GM18502 (cell line): Measurements from ENCODE around the gene RHBG.

ENCODE experiments used
- ATAC-seq: cut with Tn5 transposase; IDR thresholded peaks from one replicate; pipeline ENCODE4 v1.9.1; 2021; ENCODE audit warnings: mild to moderate bottlenecking; ENCODE audit not compliant: unreplicated experiment, poor library complexity

The RHBG gene

GRCh38 chr1:156422602-156423091 is 53.6 kb downstream of the RHBG start:
- ATAC-seq: no peak

GRCh38 chr1:156423422-156424352 is 54.7 kb downstream of the RHBG start:
- no peak for ATAC-seq

GRCh38 chr1:156424806-156425432 is 55.9 kb downstream of the RHBG start:
- no peak for ATAC-seq

- no peak for ATAC-seq
Observed at GRCh38 chr1:156425943-156426342, 56.9 kb downstream of the RHBG start.

- ATAC-seq: no peak
Observed at GRCh38 chr1:156427957-156428356, 58.9 kb downstream of the RHBG start.

GRCh38 chr1:156428746-156429288 is 59.8 kb downstream of the RHBG start:
- ATAC-seq: no peak

GRCh38 chr1:156429313-156430060 is 60.5 kb downstream of the RHBG start:
- ATAC-seq: no peak

GRCh38 chr1:156430303-156430702 is 61.3 kb downstream of the RHBG start:
- ATAC-seq: no peak

- no peak for ATAC-seq
Observed at GRCh38 chr1:156430866-156431265, 61.9 kb downstream of the RHBG start.

GRCh38 chr1:156431366-156431765 is 62.4 kb downstream of the RHBG start:
- ATAC-seq: no peak

- ATAC-seq: no peak
Observed at GRCh38 chr1:156431769-156432668, 63.0 kb downstream of the RHBG start.

- ATAC-seq: no peak
Observed at GRCh38 chr1:156432669-156433018, 63.6 kb downstream of the RHBG start.

- ATAC-seq: no peak
Observed at GRCh38 chr1:156433032-156433431, 64.0 kb downstream of the RHBG start.

- peak; percentile 47 for ATAC-seq
Observed at GRCh38 chr1:156433602-156434001, 64.6 kb downstream of the RHBG start.
